GM18868 (cell line): ENCODE results near the gene SPDL1.

Experiments used
- ATAC-seq: cut with Tn5 transposase; IDR thresholded peaks from one replicate; pipeline ENCODE4 v1.9.1; 2021; ENCODE audit warnings: mild to moderate bottlenecking, moderate library complexity; ENCODE audit not compliant: unreplicated experiment

Gene SPDL1

GRCh38 chr5:169628892-169629291, 45.3 kb downstream of the SPDL1 start:
- no peak for ATAC-seq

DNA sequence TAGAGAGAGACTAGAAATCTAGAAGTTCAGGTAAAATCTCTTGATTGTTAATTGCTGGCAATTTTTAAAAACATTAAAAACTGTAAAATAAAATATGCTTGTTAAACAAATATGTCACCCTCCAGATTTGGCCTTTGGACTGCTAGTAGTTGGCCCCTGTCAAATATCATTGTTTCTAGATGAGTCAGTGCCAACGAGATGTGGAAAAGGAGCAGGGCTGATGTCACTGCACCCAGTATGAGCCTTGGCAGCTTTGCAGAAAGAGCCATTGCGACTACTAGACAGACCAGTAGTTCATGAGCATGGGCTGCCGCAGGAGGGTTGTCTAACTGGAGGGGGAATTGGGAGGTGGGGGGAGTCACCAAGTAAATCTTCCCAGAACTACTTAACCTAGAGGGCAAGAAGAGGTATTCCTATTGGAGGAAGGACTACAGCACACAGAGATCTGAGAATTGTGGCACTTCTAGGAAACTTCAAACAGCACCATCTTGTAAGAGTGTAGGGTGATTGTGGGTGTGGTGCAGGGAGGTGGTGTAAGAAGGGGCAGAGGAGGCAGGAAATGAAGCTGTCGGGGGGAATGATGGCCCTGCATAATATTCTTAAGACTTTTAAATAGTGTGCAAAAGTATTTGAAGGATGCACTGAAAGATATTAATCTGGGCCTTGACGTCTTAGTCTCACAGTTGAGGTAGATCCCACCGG, 46.4 kb downstream of the SPDL1 start:
- ATAC-seq = peak; percentile 55

GRCh38 chr5:169631360-169631759, 47.8 kb downstream of the SPDL1 start:
- no peak for ATAC-seq

GRCh38 chr5:169632946-169633345, 49.4 kb downstream of the SPDL1 start:
- no peak for ATAC-seq

DNA sequence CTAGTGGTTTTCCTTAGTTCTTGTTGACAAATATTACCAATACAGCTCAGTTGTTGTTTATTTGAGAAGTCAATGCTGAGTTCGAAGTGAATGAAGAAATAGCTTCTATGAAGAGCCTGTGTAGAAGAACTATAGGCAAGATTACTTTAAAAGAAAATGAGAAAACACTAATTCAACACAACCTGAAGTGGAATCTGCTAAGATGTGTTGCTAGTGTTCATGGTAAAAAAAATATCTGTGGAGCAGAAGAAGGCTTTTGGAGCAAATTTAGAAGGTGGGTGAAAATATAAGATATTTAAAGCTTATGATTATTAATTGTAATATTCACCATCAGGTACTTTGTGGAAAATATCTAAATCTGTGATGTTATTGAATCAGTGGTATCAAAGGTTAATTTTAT, 51.0 kb downstream of the SPDL1 start:
- no peak for ATAC-seq

GRCh38 chr5:169635936-169636335, 52.4 kb downstream of the SPDL1 start:
- ATAC-seq = no peak

- ATAC-seq = no peak
Measured at GRCh38 chr5:169636477-169637084, 53.0 kb downstream of the SPDL1 start.

DNA sequence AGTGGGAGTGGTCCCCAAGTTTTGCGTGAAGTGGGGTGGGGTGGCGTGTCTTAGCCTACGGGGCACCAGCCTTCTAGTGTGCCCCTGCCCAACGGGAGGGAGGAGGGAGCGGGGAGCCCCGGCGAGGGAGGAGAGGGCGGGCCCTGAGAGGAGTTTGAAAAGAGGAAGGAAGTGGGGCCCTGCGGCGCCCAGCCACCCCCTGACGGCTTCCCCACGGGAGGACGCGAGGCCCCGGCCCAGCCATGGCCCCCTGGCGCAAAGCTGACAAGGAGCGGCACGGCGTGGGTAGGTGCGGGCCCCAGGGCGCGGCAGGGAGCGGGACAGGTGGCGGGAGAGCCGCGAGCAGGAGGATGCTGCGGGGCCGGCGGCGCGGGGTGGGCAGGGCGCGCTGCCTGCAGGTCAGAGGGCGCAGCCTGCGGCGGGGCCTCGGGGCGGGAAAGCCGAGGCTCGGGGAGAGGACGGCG, 53.5 kb downstream of the SPDL1 start, which contains the start of gene DOCK2:
TSS of gene DOCK2 (plus strand) at position 191 of the 464 bp plus-strand sequence. CDS start at position 243, 52 bp downstream.
- ATAC-seq = peak; percentile 94

- peak; percentile 72 for ATAC-seq
Measured at GRCh38 chr5:169637549-169638121, 54.1 kb downstream of the SPDL1 start.

DNA sequence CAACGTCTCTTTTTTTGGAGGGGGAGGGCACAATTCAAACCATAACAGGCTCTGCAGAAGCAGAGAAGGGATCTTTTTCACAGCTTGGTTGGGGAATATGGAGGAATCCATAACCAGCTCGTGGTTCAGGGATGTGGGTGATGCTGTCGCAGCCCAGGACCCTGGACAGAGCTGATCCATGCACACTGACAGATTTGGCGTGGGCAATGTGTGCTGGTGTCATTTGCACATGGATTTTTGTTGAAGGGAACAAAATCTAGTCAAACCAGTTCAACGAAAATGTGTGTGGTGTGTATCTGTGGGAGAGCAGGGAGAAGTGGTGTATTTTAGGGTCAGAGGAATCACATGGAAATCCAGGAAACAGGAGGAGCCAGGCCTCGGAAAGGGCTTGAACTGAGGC, 57.7 kb downstream of the SPDL1 start:
- ATAC-seq = no peak

DNA sequence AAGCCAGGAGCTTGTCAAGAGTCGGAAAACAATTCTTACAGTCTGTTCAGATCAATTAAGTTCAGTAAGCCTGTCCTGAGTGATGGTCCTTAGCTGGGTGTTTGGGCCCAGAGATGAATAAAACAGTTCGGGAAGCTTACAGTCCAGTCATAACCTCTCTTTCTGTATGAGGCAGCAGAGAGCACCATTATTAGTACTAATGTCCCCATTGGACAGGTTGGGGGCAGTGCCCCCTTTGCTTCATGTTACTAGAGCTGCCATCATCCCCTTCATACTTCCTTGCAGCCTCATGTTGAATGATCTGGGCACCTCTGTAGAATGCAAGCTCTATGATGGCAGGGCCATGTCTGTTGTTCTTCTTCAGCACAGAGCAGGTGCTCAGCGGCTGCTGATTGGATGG, 63.3 kb downstream of the SPDL1 start:
- peak; percentile 38 for ATAC-seq

GRCh38 chr5:169647566-169647965, 64.0 kb downstream of the SPDL1 start:
- ATAC-seq = peak; percentile 43

GRCh38 chr5:169648725-169649310, 65.2 kb downstream of the SPDL1 start:
- ATAC-seq = no peak

GRCh38 chr5:169649486-169649885, 65.9 kb downstream of the SPDL1 start:
- no peak for ATAC-seq

- peak; percentile 58 for ATAC-seq
Measured at GRCh38 chr5:169650701-169651331, 67.2 kb downstream of the SPDL1 start.

DNA sequence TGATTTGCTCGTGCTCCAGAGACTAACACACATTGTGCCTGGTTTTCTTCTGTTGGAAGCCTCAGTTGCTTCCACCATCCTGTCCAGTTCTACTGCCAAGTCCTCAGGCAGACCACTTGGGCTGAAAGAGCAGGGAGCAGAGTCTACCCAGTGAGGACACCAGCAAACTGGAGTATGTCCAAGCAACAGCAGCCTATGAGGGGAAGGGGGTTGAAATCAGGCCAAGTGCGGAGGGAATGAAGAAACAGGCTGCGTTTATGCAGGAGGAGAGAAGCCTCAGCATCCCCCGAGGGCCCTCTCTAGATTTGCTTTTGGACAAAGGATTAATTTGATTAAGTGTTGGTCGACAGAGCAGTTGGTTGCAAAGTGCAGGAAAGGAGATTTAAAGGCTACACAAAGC, 68.0 kb downstream of the SPDL1 start:
- ATAC-seq = no peak

- no peak for ATAC-seq
Measured at GRCh38 chr5:169652057-169652456, 68.5 kb downstream of the SPDL1 start.

DNA sequence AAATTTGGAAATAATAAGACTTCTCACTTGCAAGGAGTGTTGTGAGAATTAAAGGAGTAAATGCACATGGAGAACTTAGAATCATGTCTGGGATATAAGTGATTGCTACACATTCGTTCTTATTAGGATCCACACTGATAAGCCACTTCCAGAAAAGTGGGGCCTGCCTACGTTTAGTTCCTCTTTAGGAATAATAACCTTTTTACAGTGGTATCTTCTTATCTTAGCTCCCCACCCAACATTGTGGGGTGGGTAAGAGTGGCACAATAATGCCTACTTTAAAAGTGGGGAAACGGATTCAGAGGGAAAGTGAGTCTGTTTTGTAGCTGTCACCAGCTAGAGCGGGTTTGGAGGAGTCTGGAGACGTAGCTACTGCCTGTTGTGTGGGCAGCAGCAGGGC, 69.5 kb downstream of the SPDL1 start:
- no peak for ATAC-seq
